Measurements from ENCODE around the gene HYAL1.

DNA sequence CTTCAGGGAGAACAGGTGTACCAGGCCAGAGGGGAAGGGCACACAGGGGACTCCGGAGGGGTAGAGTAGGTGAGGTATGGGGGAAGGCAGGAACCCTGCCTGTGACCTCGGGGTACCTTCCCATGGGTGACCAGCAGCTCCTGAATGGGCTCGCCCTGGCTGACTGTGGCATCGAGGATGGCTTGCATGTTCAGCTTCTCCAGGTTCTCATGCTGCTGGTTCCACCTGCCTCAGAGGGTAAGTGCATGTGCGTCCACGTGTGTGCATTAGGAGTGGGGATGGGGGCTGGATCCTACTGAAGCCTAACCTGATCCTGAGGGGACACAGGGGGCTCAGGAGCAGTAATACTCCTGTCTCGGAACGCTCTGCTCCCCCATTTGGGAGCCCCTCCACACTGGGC lies 41.6 kb upstream of the HYAL1 start:
- TF ChIP-seq, protein P1, sequence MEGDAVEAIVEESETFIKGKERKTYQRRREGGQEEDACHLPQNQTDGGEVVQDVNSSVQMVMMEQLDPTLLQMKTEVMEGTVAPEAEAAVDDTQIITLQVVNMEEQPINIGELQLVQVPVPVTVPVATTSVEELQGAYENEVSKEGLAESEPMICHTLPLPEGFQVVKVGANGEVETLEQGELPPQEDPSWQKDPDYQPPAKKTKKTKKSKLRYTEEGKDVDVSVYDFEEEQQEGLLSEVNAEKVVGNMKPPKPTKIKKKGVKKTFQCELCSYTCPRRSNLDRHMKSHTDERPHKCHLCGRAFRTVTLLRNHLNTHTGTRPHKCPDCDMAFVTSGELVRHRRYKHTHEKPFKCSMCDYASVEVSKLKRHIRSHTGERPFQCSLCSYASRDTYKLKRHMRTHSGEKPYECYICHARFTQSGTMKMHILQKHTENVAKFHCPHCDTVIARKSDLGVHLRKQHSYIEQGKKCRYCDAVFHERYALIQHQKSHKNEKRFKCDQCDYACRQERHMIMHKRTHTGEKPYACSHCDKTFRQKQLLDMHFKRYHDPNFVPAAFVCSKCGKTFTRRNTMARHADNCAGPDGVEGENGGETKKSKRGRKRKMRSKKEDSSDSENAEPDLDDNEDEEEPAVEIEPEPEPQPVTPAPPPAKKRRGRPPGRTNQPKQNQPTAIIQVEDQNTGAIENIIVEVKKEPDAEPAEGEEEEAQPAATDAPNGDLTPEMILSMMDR (conservative IDR thresholded peaks at IDR 0.05; ENCODE audit: low read length), result no peak
- TF ChIP-seq EZH2phosphoT487 (IDR thresholded peaks at IDR 0.05; ENCODE audit: borderline replicate concordance), result no peak
